Left renal pelvis (tissue), 4 donors: ENCODE data around the gene SLC12A2. TPM values are rescaled to one million over a fixed set of nuclear protein-coding genes. Genes with fewer than 3 reads are reported as not detected.

Experiments used
- DNase-seq, 4 donors: peaks; one replicate each; pipeline ENCODE4 v3.0.0-alpha.2; 2013; ENCODE audit warnings: low read depth in 4 of 4, low spot score in 3 of 4
- polyA plus RNA-seq, 4 donors: library from polyadenylated mRNA; unstranded; fragments of 120-200 nt; gene quantifications; one replicate each; pipeline ENCODE4 v1.2.1, GENCODE V29; 2013; ENCODE audit not compliant: insufficient read length in 4 of 4

Gene SLC12A2
- polyA plus RNA-seq, result 10 to 100 TPM; 21.4 to 45.9 (median 43.8) TPM

- DNase-seq, result peak; percentile 89 to 92 (median 91)
Measured at GRCh38 chr5:128083033-128083810, at the start of gene SLC12A2. SLC12A2 (plus strand) TSS chr5:128083766; CDS start chr5:128083955, 189 bp downstream.

DNA sequence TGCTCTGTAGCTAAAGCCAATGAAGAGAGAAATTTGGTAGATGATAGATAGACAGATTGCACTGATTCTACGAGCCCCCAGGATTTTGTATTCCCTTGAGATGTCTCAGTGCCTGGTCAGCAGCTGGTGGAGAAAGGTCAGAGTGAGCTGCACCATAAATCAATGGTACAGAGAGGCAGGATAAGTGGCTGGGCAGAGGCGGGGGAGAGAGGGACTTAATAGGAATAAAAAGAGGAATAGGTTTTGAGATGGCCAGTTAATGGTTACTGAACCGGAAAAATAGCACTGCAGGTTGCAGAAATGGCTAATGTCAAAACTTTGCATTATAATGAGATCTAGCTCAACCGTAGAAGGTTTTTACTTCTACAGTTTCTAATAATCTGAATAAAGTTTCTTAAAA, 47.9 kb upstream of the SLC12A2 start:
- DNase-seq, result peak; percentile 18 to 60 (median 21)

DNA sequence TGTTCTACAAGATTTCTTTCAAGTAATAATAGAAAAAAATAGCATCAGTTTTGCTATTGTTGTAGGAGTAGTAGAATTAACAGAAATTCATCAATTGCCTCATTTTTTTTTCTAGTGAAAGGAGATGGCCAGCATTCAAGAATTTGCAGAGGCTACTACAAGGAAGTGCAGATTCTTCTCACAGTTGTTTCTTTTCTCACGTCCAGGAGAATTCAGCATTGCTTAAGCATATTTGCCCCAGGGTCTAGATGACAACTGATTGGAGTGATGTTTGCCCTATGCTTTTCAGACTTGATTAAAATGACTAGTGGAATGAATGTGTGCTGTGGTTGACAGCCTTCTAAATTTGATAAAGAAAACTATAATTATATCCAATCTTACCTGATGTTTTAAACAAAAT, 46.6 kb upstream of the SLC12A2 start:
- no peak for DNase-seq

GRCh38 chr5:128038643-128039042, 44.9 kb upstream of the SLC12A2 start:
- no peak for DNase-seq

GRCh38 chr5:128040927-128041326, 42.6 kb upstream of the SLC12A2 start:
- no peak for DNase-seq

DNA sequence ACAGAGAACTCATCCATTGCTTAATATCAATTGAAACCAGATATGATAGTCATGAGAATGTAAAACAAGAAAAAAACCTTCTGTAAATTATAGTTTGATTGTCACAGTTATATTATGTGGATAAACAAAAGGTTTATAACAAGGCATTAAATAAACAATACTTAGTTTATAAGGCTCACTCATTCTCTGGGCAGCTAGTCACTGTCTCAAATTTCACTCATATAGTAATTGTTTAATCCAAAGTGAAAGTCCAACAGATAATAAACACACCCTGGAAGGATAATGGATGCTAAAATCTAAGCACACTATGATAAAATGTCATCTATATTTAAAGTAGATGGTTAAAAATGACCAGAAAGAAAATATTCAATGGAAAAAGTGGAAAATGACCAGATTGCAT, 30.8 kb upstream of the SLC12A2 start:
- DNase-seq, result no peak

GRCh38 chr5:128053291-128053954, 30.1 kb upstream of the SLC12A2 start:
- DNase-seq, result no peak

DNA sequence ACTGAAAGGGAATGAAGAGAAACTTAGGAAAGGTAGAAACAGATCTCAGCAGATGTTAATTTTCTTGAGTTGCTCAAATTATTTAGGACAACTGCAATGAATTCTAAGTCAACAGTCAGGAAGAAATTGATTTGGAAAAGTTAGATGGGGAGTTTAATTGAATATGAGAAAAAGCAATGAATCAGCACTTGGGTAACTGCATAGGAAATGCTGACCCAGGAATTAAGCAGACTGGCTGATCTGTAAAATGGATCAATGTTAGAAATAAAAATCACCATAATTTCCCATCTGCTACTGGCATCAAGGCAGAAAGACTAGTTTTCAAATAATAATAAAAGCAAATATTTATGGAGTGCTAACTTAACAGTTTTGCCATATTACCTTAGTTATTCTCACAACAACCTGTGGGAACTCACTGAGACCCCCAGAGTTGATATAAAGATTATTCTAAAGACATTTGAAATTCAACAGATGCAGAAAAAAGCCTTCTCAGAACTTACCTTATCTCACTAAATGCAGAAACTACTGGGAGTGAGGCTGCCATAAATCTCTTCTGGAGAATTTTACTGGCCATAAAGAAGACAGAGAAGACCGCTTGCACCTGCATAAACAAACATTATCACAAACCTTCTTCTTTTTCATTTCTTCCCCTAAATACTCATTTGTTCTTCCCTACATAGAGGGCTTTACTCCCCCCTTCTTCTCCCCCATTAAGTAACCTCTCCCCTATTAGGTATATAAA, 22.8 kb upstream of the SLC12A2 start:
- no peak for DNase-seq

DNA sequence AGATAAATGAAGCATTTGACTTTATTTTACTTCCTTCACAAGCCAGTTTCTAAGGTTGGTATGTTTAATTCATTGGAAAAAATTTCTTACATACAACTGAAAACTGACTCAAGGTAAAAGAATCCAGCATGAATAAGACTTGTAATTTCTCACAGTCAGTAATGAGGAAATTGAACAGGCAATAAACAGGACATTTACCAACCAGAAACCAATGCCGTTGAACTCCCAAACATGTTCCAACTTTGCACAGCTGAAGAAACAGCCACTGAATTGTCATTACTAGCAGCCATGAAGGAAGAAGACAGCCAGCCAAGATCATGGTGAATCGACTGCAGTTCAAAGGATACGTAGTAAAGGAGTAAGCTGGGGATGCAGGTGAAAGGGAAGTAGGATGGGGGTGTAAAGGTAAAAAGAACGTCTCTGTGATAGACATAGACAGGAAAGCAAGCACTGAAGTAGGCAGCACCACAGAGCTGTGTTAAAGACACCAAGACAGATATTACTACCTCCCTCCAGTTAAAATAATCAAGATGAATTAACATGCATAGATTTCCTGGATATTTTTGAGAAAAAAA, 21.3 kb upstream of the SLC12A2 start:
- DNase-seq, result no peak

- DNase-seq, result no peak
Measured at GRCh38 chr5:128074171-128074570, 9.4 kb upstream of the SLC12A2 start.

GRCh38 chr5:128074953-128075352, 8.6 kb upstream of the SLC12A2 start:
- DNase-seq, result no peak

- no peak for DNase-seq
Measured at GRCh38 chr5:128077526-128077925, 6.0 kb upstream of the SLC12A2 start.

GRCh38 chr5:128081111-128081851, 2.3 kb upstream of the SLC12A2 start:
- DNase-seq, result no peak

DNA sequence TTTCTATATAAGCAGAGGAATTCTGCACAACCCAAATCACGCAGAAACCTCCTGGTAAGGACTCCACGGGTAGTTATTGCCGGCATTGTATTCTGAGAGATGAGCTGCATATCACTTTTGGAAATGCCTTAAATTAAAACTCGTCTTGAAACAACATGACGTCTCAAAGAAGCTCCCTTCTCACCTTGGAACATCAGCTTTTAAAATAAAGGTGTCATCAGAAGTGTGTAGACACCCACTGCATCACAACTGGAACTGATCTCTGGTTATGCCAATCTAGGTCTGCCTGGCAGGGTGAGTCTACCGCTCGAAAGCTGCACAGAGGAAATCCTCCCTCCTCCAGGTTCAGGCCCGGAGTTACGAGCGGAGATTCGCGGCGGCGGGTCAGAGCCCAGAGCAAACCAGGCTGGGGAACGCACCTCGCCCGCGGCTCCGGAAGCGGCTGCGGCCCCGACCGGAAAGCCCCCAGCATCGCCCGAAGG, 974 bp upstream of the SLC12A2 start:
- peak in 1 of 4 donors; percentile 12 for DNase-seq

DNA sequence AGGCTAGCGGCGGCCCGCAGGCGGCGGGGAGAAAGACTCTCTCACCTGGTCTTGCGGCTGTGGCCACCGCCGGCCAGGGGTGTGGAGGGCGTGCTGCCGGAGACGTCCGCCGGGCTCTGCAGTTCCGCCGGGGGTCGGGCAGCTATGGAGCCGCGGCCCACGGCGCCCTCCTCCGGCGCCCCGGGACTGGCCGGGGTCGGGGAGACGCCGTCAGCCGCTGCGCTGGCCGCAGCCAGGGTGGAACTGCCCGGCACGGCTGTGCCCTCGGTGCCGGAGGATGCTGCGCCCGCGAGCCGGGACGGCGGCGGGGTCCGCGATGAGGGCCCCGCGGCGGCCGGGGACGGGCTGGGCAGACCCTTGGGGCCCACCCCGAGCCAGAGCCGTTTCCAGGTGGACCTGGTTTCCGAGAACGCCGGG, 253 bp downstream of the SLC12A2 start:
- DNase-seq, result peak in 2 of 4 donors; percentile 45 to 51

GRCh38 chr5:128084228-128085167, 932 bp downstream of the SLC12A2 start:
- peak in 2 of 4 donors; percentile 6 to 19 for DNase-seq

DNA sequence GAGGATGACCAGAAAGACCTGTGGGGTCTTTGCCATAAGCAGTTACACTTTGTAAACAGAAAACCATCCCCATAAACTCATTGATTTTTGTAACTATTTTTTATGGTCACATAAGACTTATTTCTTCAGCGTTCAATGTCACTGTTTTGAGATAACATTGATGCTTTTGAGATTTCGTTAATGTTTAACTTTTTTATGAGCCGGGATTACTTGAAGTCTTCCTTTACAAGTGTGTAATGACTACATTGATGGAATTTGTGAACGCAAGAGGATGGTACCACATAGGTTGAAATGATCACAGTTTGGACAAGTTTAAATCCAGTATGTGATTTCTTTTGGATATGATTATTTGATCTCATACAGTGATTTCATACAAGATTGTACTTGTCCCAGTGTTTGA, 1.8 kb downstream of the SLC12A2 start:
- no peak for DNase-seq

GRCh38 chr5:128091579-128091978, 8.0 kb downstream of the SLC12A2 start:
- no peak for DNase-seq

DNA sequence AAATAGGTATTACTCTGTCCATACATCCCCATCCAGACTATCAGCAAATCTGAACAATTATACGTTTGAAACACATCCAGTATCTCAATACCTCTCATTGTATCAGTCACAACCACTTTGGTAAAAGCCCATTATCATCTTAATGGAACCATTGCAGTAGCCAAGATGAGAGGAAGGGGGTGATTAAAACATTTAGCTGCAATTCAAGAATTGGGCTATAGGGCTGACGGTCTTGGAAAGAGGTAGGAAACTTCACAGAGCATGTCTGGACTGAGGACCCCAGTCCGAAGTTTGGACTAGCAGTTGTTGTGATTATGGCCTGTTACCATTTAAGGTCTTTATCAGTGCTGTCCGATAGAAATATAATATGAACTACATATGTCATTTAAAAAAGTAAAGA, 8.6 kb downstream of the SLC12A2 start:
- no peak for DNase-seq
